Stimulated activated CD4-positive, alpha-beta T cell treated with anti-CD3 and anti-CD28 coated beads, Interleukin-15, amount 100 ng/mL, for 1 hour (primary cell): Measurements from ENCODE around the gene MPDU1.
A peak's percentile ranks its signal among the peaks of the same experiment; 100 is the strongest.

Source experiments
- DNase-seq, 2 donors: peaks; one replicate each; pipeline ENCODE4 v3.0.0-alpha.2; 2020; ENCODE audit warnings: low read depth in 1 of 2, low spot score in 1 of 2

The MPDU1 gene

DNA sequence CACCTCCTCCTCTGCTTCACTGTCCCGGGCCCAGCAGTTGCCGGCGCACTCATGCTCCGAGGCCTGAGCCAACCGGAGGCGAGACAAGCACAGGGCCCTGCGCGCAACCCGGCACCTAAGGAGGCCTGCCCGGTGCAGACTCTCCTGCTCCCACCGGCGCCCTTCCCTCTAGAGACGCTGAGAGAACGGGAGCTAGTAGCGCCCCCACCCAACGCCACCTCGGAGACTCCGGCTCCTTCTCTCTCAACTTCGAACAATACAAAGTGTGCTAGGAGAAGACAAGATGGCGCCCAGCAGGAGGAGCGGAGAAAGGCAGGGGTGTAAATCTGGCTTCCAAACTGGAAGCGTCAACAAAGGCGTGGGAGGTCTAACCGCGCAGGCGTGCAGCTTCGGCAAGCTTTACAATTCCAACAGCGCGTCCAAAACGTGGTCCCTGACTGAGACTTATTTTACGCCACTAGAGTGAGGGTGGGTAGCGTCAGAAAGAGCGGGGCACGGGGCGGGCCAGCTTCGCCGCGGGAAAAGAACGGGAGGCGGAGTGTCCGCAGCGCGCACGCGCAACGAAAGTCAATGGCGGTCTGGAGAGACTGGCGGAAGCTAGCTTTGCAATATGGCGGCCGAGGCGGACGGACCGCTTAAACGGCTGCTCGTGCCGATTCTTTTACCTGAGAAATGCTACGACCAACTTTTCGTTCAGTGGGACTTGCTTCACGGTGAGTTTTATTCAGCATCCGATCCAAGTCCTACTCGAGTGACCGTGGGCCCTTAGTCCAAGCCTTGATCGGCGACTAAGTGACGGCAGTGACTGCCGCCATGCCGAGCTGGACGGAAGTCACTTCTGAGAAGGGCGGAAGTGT, at the start of gene MPDU1:
MPDU1 (plus strand) TSS at position 600 of the 857 bp plus-strand sequence; CDS start at position 611, 11 bp downstream.
- peak; percentile 91 for DNase-seq

DNA sequence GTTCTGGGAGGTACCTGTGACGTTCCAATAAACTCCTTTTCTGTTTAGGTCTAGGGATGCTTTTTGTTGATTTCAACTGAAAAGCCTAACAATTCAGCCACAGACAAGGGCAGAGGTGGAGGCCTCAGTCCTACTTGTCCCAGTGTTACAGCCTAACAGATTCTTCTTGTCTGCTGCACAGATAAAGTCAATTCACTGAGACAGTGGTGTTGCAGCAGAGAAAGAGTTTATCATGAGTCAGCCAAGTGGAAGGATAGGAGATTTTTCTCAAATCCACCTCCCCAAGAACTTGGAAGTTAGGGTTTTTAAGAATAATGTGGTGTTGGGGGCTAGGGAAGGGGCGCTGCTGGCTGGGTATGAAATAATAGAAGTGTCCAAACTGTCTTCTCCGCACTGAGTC, 45.6 kb upstream of the MPDU1 start:
- DNase-seq: no peak

DNA sequence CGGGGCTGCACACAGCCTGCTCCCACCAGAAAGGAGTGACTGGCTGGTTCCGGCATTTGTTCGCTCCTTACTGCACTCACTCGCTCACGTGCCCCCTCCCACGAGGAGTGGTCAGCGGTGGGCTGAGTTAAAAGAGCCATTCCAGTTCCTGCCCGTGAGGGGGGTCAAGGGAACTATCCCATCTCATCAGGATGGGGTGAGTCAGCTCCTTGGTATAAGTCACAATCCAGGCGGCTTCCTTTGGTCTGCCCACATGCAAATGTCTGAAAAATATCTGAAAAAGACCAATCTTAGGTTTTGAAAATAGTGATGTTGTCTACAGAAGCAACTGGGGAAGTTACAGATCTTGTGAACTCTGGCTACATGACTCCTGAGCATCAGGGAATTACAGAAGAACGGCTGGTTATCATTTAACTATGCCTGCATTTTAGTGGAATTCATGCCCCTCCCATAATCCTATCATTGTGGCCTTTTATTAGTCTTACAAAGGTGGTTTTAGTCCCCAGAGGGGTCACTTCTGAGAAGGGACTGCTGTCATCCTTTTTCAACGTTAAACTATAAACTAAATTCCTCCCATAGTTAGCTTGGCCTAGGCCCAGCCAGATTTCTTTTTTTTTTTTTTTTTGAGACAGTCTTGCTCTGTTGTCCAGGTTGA, 44.6 kb upstream of the MPDU1 start:
- no peak for DNase-seq

DNA sequence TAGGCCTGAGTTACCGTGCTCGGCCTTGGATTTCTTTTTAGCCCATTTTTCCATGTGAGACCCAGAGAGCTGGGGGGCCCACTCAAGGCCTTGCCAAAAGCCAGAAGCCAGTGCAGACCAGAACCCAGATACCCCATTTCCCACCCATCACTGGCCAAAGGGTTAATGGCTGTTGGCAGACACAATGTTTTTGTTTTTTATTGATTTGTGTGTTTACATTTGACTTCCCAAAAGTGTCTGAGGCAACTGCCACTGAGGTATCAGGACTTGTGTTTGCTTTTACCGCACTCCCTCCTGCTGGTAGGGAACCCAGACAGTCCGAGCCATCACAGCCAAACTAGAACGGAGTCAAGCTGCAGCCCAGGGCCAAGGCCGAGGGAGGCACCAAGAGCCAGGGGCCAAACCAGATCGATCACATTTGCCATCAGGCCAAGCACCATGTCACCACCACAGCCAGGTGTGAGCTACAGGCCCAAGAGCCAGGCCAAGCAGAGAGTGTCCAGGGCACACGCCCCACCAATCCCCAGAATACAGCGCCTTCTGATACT, 42.5 kb upstream of the MPDU1 start:
- no peak for DNase-seq

DNA sequence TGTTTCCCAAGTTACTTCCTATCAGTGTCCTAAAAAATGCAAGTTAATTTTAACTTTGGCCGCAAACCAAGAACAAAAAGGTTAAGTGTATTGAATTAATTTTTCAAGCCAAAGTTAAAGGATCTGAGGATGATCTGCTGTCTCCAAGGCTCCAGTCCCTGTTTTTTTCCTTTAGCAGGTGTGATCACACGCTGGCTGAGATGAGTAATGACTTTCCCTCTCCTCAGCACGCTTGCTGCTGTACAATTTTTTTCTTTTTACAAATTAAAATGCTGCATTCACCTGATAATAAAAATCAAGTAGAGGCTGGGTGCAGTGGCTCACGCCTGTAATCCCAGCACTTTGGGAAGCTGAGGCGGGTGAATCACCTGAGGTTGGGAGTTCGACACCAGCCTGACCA, 38.7 kb upstream of the MPDU1 start:
- no peak for DNase-seq

DNA sequence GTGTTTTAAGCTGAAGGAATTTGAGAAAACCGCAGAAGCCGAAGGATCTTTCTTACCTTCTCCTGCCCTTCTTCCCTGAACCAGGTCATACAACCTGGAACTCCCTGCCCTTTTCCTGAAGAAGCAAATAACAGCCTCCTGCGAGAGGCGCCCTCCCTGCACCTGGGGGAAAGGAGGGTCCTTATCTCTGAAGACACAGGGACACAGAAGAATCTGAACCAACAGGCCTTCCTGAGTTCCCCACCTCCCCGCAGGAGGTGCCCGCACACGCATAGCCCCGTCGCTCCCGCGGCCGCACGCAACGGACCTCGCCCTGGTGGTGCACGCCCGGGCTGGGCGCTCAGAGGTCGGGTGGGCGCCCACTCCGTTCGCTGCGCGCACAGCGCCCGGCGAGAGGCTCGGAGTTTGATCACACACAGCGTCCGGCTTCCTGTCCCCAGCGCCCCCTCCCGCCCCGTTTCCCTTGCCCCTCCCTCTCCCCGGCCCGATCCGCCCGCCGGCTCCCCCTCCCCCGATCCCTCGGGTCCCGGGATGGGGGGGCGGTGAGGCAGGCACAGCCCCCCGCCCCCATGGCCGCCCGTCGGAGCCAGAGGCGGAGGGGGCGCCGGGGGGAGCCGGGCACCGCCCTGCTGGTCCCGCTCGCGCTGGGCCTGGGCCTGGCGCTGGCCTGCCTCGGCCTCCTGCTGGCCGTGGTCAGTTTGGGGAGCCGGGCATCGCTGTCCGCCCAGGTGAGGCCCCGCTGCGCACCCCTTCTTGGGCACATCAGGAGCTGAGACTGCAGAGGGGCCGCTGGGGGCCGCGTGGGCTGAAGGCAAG, 34.9 kb upstream of the MPDU1 start, which contains the start of gene TNFSF12:
TNFSF12 (plus strand) TSS at position 474 of the 816 bp plus-strand sequence; CDS start at position 570, 96 bp downstream.
- peak; percentile 29 to 30 for DNase-seq

DNA sequence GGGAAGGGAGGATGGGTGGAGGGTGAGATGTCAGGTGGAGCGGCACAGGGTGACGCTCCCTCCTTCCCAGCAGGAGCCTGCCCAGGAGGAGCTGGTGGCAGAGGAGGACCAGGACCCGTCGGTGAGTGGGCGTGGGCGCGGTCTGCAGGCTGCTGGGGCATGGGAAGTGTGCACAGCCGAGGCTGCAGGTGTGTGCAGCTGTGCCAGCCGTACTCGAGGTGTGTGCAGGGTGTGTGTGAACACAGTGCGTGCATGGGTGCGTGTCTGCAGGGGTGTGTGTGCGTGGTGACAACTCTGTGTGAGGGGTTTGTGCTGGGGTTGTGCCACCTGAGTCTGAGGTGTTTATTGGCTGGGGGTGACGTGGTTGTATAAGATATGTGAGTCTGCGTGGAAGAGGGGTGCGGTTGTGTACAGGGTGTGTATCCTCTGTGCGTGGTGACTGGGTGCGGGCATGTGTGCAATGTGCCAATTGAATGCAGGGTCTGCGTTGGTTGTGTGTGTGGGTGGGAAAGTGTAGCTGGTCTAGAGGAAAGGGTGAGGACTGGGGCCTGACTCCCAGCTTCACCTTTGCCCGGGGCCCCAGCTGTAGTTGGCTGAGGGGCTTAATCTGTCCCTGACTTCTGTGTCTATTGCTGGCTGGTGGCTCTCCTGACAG, 34.1 kb upstream of the MPDU1 start:
- peak in 1 of 2 donors; percentile 20 for DNase-seq

DNA sequence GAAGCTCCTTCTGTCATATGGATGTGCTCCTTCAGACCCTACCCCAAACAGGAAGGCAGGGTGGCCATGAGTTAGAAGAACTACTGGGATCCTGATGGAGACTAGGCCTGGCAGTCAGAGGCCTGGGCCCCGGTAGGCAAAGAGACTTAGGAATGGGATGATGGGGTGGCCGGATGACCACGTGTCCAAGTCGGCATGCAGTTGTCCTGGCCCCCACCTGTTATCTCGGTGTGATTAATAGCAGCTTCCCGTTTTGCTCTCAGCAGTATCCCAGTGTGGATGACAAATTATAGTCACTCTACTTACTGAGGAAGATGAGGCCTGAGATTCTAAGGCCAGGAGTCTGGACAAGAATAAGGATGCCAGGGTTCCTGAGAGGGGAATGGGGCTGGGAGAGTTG, 33.3 kb upstream of the MPDU1 start:
- no peak for DNase-seq

DNA sequence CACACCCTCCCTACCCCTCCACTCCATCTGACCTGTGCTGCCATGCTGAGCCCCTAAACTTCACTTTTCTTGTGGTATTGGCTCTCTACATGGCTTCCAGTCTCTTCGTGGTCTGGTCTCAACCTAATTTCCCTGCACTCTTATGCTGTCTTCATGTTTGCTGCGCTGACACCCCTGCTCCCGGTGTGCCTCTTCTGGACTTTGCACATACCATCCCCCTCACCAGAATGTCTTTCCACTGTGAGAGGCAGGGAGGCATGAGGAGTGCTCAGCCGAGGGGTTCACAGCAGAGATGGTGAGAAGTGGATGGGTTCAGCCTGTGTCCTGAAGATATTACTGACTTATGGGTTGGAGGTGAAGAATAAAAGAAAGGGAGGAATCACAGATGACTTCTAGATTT, 32.3 kb upstream of the MPDU1 start:
- DNase-seq: no peak

DNA sequence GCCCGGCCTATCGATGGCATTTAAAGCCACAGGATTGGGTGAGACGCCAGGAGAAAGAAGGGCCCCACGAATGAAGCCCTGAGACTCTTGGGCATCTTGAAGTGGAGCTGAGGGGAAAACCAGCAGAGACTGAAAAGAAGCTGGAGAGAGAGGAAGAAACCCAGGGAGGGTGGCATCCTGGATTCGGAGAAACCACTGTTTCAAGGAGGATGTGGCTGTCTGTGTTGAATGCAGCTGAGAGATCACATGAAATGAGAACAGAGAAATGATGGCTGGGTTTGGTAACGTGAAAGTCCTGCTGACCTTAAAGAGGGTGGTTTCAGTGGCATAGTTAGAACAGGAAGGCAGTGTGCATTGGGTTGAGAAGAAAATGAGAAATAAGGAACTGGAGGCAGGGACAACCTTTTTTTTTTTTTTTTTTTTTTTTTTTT, 31.0 kb upstream of the MPDU1 start:
- no peak for DNase-seq

DNA sequence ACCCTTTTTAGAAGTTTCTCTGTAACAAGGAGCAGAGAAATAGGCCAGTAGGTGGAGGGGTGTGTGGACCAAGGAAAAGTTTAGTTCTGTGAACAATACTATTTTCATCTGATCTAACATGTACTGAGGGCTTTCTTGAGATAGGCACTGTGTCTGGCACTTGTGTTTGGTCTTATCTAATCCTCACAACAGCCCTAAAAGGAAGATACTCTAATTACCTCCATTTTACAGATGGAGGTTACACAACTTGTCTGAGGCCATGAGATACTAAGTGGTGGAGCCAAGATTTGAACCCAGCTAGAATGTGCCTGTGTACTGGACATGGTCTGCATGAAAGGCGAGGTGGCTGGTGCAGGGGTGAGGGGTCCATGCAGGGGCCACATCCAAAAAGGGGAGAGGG, 30.3 kb upstream of the MPDU1 start:
- no peak for DNase-seq

DNA sequence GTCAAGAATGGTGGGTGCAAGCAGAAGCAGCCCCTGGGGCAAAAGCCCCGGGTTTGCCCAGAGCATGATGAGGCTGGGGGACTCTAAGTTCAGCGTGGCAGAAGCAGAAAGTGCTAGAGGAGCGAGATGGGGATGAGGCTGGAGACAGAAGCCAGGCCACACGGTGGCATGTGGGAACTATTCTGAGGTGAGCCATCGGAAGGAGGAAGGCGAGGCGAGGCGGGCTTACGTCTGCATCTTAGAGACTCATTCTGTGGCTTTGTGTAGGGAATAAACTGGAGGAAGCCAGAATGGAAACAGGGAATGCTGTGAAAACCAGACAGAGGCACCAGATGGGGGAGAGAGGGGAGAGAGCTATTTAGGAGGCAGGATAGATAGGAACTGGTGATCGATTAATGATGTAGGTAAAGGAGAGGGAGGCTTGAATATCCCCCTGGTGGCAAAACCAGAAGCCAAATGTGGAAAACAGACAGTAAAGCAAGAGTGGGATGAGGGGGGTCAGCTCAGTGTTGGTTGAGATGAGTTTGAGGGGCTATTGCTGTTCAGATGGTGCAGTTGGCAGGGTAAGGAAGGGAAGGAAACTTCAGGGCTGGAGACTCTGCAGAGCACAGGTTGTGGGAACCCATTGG, 28.2 kb upstream of the MPDU1 start:
- no peak for DNase-seq

DNA sequence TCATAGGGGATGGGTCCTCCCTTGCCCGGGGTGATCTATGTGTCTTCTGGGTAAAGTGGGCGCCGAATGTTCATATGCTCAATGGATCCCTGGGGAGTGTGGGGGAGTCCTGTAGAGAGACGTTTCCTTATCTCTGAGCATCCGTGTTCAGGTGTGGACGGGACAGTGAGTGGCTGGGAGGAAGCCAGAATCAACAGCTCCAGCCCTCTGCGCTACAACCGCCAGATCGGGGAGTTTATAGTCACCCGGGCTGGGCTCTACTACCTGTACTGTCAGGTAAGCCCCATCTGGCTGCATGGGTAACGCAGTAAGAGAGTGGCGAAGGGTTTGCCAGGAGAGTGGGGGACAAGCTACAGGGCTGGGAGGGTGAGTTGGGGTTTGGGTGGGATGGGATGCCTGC, 27.0 kb upstream of the MPDU1 start:
- DNase-seq: no peak

DNA sequence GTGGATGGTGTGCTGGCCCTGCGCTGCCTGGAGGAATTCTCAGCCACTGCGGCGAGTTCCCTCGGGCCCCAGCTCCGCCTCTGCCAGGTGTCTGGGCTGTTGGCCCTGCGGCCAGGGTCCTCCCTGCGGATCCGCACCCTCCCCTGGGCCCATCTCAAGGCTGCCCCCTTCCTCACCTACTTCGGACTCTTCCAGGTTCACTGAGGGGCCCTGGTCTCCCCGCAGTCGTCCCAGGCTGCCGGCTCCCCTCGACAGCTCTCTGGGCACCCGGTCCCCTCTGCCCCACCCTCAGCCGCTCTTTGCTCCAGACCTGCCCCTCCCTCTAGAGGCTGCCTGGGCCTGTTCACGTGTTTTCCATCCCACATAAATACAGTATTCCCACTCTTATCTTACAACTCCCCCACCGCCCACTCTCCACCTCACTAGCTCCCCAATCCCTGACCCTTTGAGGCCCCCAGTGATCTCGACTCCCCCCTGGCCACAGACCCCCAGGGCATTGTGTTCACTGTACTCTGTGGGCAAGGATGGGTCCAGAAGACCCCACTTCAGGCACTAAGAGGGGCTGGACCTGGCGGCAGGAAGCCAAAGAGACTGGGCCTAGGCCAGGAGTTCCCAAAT, 26.4 kb upstream of the MPDU1 start:
- DNase-seq: no peak

DNA sequence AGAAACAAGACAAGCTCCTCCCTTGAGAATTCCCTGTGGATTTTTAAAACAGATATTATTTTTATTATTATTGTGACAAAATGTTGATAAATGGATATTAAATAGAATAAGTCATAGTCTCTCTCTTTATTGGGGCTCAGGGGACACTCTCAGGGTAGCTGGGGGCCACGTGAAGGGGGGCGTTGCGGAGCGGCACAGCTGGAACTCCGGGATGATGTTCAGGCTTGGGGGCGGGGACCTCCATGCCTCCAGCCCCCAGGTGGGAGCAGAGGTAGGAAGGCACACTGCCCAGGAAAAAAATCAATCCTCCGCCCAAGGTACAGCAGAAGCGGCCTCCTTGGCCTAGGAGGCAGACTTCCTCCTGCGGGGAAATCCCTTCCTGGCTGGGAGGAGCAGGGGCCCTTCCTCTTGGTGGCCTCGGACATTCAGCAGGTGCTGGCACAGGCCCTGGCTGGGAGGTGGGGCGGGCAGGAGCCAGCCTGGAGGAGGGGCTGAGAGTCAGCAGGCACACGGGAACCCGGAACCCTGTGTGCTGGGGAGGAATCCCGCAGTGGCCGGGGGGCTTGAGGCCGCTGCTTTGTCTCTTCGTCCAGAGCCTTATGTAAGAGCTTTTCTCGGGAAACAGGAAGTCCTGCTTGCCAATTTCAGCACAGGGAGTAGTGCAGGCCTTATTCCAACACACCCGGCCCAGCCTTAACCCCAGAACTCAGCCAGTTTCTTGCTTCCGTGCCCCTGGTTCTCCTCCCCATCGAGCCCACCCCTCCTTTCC, 25.7 kb upstream of the MPDU1 start:
- DNase-seq: no peak

DNA sequence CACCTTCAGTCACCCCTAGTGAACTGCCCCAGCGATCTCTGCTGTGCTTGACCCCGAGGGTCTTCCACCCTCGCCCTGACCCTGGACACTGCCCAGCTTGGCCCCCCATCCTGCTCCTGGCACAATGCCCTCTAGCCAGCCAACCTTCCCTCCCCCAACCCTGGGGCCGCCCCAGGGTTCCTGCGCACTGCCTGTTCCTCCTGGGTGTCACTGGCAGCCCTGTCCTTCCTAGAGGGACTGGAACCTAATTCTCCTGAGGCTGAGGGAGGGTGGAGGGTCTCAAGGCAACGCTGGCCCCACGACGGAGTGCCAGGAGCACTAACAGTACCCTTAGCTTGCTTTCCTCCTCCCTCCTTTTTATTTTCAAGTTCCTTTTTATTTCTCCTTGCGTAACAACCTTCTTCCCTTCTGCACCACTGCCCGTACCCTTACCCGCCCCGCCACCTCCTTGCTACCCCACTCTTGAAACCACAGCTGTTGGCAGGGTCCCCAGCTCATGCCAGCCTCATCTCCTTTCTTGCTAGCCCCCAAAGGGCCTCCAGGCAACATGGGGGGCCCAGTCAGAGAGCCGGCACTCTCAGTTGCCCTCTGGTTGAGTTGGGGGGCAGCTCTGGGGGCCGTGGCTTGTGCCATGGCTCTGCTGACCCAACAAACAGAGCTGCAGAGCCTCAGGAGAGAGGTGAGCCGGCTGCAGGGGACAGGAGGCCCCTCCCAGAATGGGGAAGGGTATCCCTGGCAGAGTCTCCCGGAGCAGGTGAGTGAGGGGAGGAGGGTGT, 24.9 kb upstream of the MPDU1 start, which contains the start of gene TNFSF13:
TNFSF13 (plus strand) TSS at position 207 of the 776 bp plus-strand sequence; CDS start at position 497, 290 bp downstream.
- no peak for DNase-seq

DNA sequence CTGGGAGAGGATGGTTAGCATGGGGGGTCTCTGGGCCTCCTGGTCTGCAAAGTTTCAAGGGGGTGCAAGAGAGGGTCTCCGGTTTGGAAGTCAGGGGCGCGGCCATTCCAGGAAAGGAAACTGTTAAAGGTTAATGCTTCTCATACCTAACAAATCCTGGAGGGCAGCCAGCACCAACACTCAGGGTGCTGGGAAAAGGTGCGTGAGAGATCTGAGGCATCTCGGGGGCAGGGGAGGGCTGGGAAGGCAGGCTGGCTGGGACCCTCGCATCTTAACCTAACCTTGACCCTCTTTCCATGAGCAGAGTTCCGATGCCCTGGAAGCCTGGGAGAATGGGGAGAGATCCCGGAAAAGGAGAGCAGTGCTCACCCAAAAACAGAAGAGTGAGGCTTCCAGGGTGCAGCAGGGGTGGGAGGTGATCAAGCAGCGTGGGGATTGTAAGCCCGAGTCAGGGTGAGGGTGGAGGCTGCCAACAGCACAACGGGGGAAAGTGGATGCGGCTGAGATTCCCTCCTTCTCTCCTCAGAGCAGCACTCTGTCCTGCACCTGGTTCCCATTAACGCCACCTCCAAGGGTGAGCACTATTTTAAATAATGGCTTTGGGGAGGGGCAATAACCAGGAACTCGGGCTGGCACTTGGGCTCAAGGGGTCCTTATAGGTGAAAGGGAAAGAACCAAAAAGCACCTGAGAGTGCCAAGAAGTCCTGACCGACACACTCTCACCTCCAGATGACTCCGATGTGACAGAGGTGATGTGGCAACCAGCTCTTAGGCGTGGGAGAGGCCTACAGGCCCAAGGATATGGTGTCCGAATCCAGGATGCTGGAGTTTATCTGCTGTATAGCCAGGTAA, 24.1 kb upstream of the MPDU1 start:
- no peak for DNase-seq
